ENCODE data around the gene ODAD4. TPM values are rescaled to one million over a fixed set of nuclear protein-coding genes. Genes with fewer than 3 reads are reported as not detected.

Gene ODAD4
- total RNA-seq, 2 donors from 2014 or later: 0.15 to 0.19 TPM

Other genes with a start within 250 kb of the ODAD4 start
- 100 to 1,000 TPM; 574 to 740 TPM for gene EIF1, start 241.7 kb upstream of the ODAD4 start, total RNA-seq
- gene GAST, start 218.3 kb upstream of the ODAD4 start, total RNA-seq: not detected
- under 1 TPM; 0.10 to 0.53 TPM for gene HAP1, start 196.0 kb upstream of the ODAD4 start, total RNA-seq
- gene JUP, start 143.9 kb upstream of the ODAD4 start, total RNA-seq: 100 to 1,000 TPM; 317 to 353 TPM
- 10 to 100 TPM in 1 of 2 donors, 1 to 10 TPM in 1; 8.5 to 16.7 TPM for gene P3H4, start 118.7 kb upstream of the ODAD4 start, total RNA-seq
- gene FKBP10, start 117.6 kb upstream of the ODAD4 start, total RNA-seq: 10 to 100 TPM; 10.3 to 12.8 TPM
- gene NT5C3B, start 94.4 kb upstream of the ODAD4 start, total RNA-seq: 10 to 100 TPM; 19.5 to 20.2 TPM
- gene KLHL10, start 92.8 kb upstream of the ODAD4 start, total RNA-seq: not detected
- gene KLHL11, start 65.2 kb upstream of the ODAD4 start, total RNA-seq: 10 to 100 TPM in 1 of 2 donors, 1 to 10 TPM in 1; 10.0 to 14.0 TPM
- gene ACLY, start 11.7 kb upstream of the ODAD4 start, total RNA-seq: 100 to 1,000 TPM; 135 to 145 TPM
- gene CNP, start 36.2 kb downstream of the ODAD4 start, total RNA-seq: 10 to 100 TPM; 44.7 to 49.4 TPM
- 100 to 1,000 TPM in 1 of 2 donors, 10 to 100 TPM in 1; 82.7 to 103 TPM for gene DNAJC7, start 86.8 kb downstream of the ODAD4 start, total RNA-seq
- gene NKIRAS2, start 89.5 kb downstream of the ODAD4 start, total RNA-seq: 10 to 100 TPM; 25.8 to 26.3 TPM
- 1 to 10 TPM in 1 of 2 donors, under 1 TPM in 1; 0.84 to 1.2 TPM for gene C17orf113, start 120.0 kb downstream of the ODAD4 start, total RNA-seq
- under 1 TPM; 0.20 to 0.32 TPM for gene ZNF385C, start 167.9 kb downstream of the ODAD4 start, total RNA-seq
- 10 to 100 TPM; 10.6 to 11.3 TPM for gene DHX58, start 182.1 kb downstream of the ODAD4 start, total RNA-seq
- 10 to 100 TPM; 16.9 to 59.8 TPM for gene KAT2A, start 190.8 kb downstream of the ODAD4 start, total RNA-seq
- gene HSPB9, start 192.2 kb downstream of the ODAD4 start, total RNA-seq: not detected
- 100 to 1,000 TPM; 148 to 171 TPM for gene RAB5C, start 224.4 kb downstream of the ODAD4 start, total RNA-seq